GM12878 (cell line): Measurements from ENCODE around the gene GRXCR2. TPM values are rescaled to one million over a fixed set of nuclear protein-coding genes. Genes with fewer than 3 reads are reported as not detected.

Experiments used
- ATAC-seq: fragments of 200-7000 bp; cut with Tn5 transposase; 3 replicates; pipeline ENCODE4 v1.9.1; 2020; ENCODE audit warnings: mild to moderate bottlenecking, moderate library complexity
- BruUV-seq: library from RNA; stranded (reverse); fragments of 400-500 nt; replicated peaks from 2 replicates; lab custom pipeline; 2021; lab: Mats Ljungman, UMichigan
- CTCF ChIA-PET: fragments of 300-600 bp; sonication (Branson Sonifier 250); formaldehyde crosslinking; extraction: SDS; loops from one replicate; lab custom pipeline; 2021; ENCODE audit warnings: inconsistent platforms; lab: Yijun Ruan, JAX
- POLR2A ChIA-PET: fragments of 350-600 bp; formaldehyde crosslinking; extraction: SDS; loops from one replicate; lab custom pipeline; 2021; ENCODE audit warnings: inconsistent platforms; lab: Charles Lee
- RAD21 ChIA-PET: fragments of 300-600 bp; sonication (Branson Sonifier 250); formaldehyde crosslinking; loops from one replicate; lab custom pipeline; 2023; ENCODE audit warnings: antibody characterized with exemption; ENCODE audit not compliant: unreplicated experiment; lab: Charles Lee
- SMC1A ChIA-PET: fragments of 300-600 bp; sonication (Branson Sonifier 250); formaldehyde crosslinking; loops from one replicate; lab custom pipeline; 2023; ENCODE audit not compliant: unreplicated experiment, uncharacterized antibody; lab: Charles Lee
- DNase-seq: peaks from one replicate; pipeline ENCODE4 v3.0.0-alpha.2; 2011; ENCODE audit warnings: low read depth, low spot score
- FAIRE-seq: peaks from 3 replicates; lab custom pipeline; 2011; peaks lifted over from hg19 to GRCh38; lab: Jason Lieb, UNC
- H2AFZ ChIP-seq: 2 replicates; pipeline ENCODE4 v1.6.0; 2011; ENCODE audit warnings: low read depth, low read length, control low read depth; ENCODE audit not compliant: control insufficient read depth
- H3K27ac ChIP-seq: 2 replicates; pipeline ENCODE4 v1.5.1; 2011; ENCODE audit warnings: control low read depth; ENCODE audit not compliant: control insufficient read depth, insufficient read depth
- H3K27me3 ChIP-seq, 2 experiments: replicated peaks in 1 of 2; 2 replicates each; pipeline versions ENCODE4 v1.6.0 to v1.6.1; 2011; ENCODE audit warnings: low read length in 1 of 2; ENCODE audit not compliant: control insufficient read depth in 2 of 2, insufficient read depth in 2 of 2
- H3K36me3 ChIP-seq, 2 experiments: 2 replicates each; pipeline ENCODE4 v1.5.1; 2011; ENCODE audit warnings: low read length in 1 of 2; ENCODE audit not compliant: control insufficient read depth in 2 of 2, insufficient read depth in 2 of 2
- H3K4me1 ChIP-seq: 2 replicates; pipeline ENCODE4 v1.6.1; 2011; ENCODE audit warnings: mild to moderate bottlenecking, low read length, moderate library complexity, mixed read lengths; ENCODE audit not compliant: control insufficient read depth, insufficient read depth
- H3K4me2 ChIP-seq: 2 replicates; pipeline ENCODE4 v1.6.0; 2011; ENCODE audit warnings: control low read depth; ENCODE audit not compliant: control insufficient read depth, insufficient read depth
- H3K4me3 ChIP-seq: fragments of 200-600 bp; sonication (generic); 2 replicates; pipeline ENCODE4 v1.5.1; 2016
- H3K79me2 ChIP-seq: 2 replicates; pipeline ENCODE4 v1.6.0; 2011; ENCODE audit warnings: low read length; ENCODE audit not compliant: control insufficient read depth, insufficient read depth
- H3K9ac ChIP-seq: 2 replicates; pipeline ENCODE4 v1.8.0; 2011; ENCODE audit warnings: low read length, control low read depth, mixed read lengths; ENCODE audit not compliant: control insufficient read depth, insufficient read depth
- H3K9me3 ChIP-seq: replicated peaks from 3 replicates; pipeline ENCODE4 v1.5.1; 2011; ENCODE audit warnings: mild to moderate bottlenecking, low read length; ENCODE audit not compliant: control insufficient read depth, insufficient read depth
- H4K20me1 ChIP-seq: 2 replicates; pipeline ENCODE4 v1.6.0; 2011; ENCODE audit not compliant: control insufficient read depth, insufficient read depth
- CEBPB ChIP-seq, 2 experiments: fragments of 150-350 bp in 1 of 2; IDR thresholded peaks; 2 replicates each; pipeline ENCODE4 v1.6.1; 2012 to 2014; ENCODE audit warnings: low read depth in 2 of 2, low read length in 2 of 2, borderline replicate concordance in 1 of 2, inconsistent platforms in 1 of 2
- IRF4 ChIP-seq: IDR thresholded peaks from 2 replicates; pipeline ENCODE4 v1.6.1; 2011; ENCODE audit warnings: low read depth, low read length
- NFIC ChIP-seq: IDR thresholded peaks from 2 replicates; pipeline ENCODE4 v1.6.1; 2012; ENCODE audit warnings: low read depth, mild to moderate bottlenecking, inconsistent platforms, low read length, moderate library complexity
- NRF1 ChIP-seq: conservative IDR thresholded peaks from 2 replicates; pipeline ENCODE4 v1.6.1; 2011; ENCODE audit warnings: mild to moderate bottlenecking, low read depth, low read length, improper control_type of control experiment
- POU2F2 ChIP-seq: IDR thresholded peaks from 3 replicates; pipeline ENCODE4 v1.6.1; 2011; ENCODE audit warnings: low read depth, mild to moderate bottlenecking, low read length, borderline replicate concordance
- RAD21 ChIP-seq: IDR thresholded peaks from 2 replicates; pipeline ENCODE4 v1.6.1; 2011; ENCODE audit warnings: mild to moderate bottlenecking, low read depth, low read length, moderate library complexity; ENCODE audit not compliant: insufficient read depth
- SMC3 ChIP-seq: IDR thresholded peaks from 2 replicates; pipeline ENCODE4 v1.6.1; 2011; ENCODE audit warnings: low read length, improper control_type of control experiment, borderline replicate concordance
- YY1 ChIP-seq: IDR thresholded peaks from 2 replicates; pipeline ENCODE4 v1.6.1; 2011; ENCODE audit warnings: low read depth, mild to moderate bottlenecking, low read length
- WGBS: methylation state at CpG from one replicate; pipeline ENCODE4 v1.1.6; 2016; ENCODE audit warnings: low lambda C conversion rate; ENCODE audit not compliant: insufficient replicate concordance, insufficient coverage; ENCODE audit errors: missing lambda C conversion rate; 5-methylcytosine and 5-hydroxymethylcytosine counted together
- in situ Hi-C: fragments of 300-500 bp; cut with MboI; formaldehyde crosslinking; loops from 9 replicates; pipeline ENCODE4 v1.14.3; 2018; ENCODE audit warnings: mixed read lengths
- intact Hi-C: fragments of 100-400 bp; cut with micrococcal nuclease; formaldehyde crosslinking; loops from one replicate; pipeline ENCODE4 v1.14.2; 2022; ENCODE audit not compliant: unreplicated experiment
- polyA plus RNA-seq, 11 experiments: library from polyadenylated mRNA; depleted of rRNA in 4 of 11; unstranded in 6 of 11; stranded (reverse) in 5 of 11; fragments of >200 nt; fragmentation: Nextera tagmentation in 4 of 11; fragmentation: Illumina TruSeq in 1 of 11; extraction: Ambion mirVana in 4 of 11; extraction: Trizol in 1 of 11; gene quantifications; 1 replicate in 1 of 11; 2 replicates in 10 of 11; pipeline versions ENCODE4 v1.2.1 to v1.2.3, GENCODE V29; 2011 to 2016; ENCODE audit warnings: inconsistent platforms in 2 of 11, missing spikeins in 2 of 11, low read depth in 1 of 11
- total RNA-seq, 4 experiments: library from RNA; depleted of rRNA in 3 of 4; stranded (reverse); fragments of >200 nt in 3 of 4; fragmentation: Illumina TruSeq in 1 of 4; extraction: Trizol in 1 of 4; gene quantifications; 2 replicates each; pipeline versions ENCODE4 v1.2.1 to v1.2.3, GENCODE V29; 2013 to 2021
- TF ChIP-seq, protein P1 (sequence below), 3 experiments: IDR thresholded peaks in 2 of 3; conservative IDR thresholded peaks in 1 of 3; 2 replicates each; pipeline ENCODE4 v1.5.1; 2011; ENCODE audit warnings: low read depth in 3 of 3, low read length in 3 of 3, mild to moderate bottlenecking in 3 of 3, control low read depth in 2 of 3, moderate library complexity in 2 of 3, inconsistent platforms in 1 of 3, mixed read lengths in 1 of 3; ENCODE audit not compliant: control insufficient read depth in 2 of 3, insufficient read depth in 1 of 3; ENCODE audit errors: extremely low read depth in 1 of 3

GRXCR2 gene
- total and polyA plus RNA-seq, 10 of the 15 experiments (the other 5 are each of a cell fraction or from before 2014, with no cell fraction given): not detected

- H3K4me2 ChIP-seq: no peak overlapping the region
- no peaks in the 10 kb centered on the region for H3K79me2 ChIP-seq
- H3K4me1 ChIP-seq: no peaks in the 10 kb centered on the region
- H3K27me3 ChIP-seq: no peaks in the 10 kb centered on the region
- no peak overlapping the region for H3K9ac ChIP-seq
- intact Hi-C loops (loop anchor here (1.0 to 2.0 kb wide), 4 partner anchors 128 to 1622 kb away; no protein-coding TSS in a partner anchor), in situ Hi-C loops (loop anchor here (5.0 kb wide), 1 partner anchor 1623 kb away; no protein-coding TSS in a partner anchor)
- H3K36me3 ChIP-seq: no peaks in the 10 kb centered on the region
- no peak overlapping the region for H3K27ac ChIP-seq
- H3K9me3 ChIP-seq: no peaks in the 10 kb centered on the region
- ChIA-PET POLR2A (no interaction called here), SMC1A (interaction anchor here (1.1 to 2.6 kb wide), 5 partner anchors 37 to 1622 kb away, joined by 3 to 12 read pairs (median 4); no protein-coding TSS in a partner anchor), RAD21 (interaction anchor here (0.9 to 1.6 kb wide), 4 partner anchors 128 to 1619 kb away, joined by 3 to 5 read pairs (median 5); no protein-coding TSS in a partner anchor), CTCF (interaction anchor here (0.7 to 5.5 kb wide), 15 partner anchors 8 to 1621 kb away, joined by 3 to 45 read pairs (median 4); partner anchors contain the start of gene PRELID2)
- no TSS peak for BruUV-seq
- no peak overlapping the region for H3K4me3 ChIP-seq
- DNase-seq: no peak
- peak; percentile 54 for FAIRE-seq
- TF ChIP-seq RAD21: peak; percentile 65
- no peak for TF ChIP-seq NRF1
- no peak for TF ChIP-seq IRF4
- no peak for TF ChIP-seq NFIC
- TF ChIP-seq SMC3: peak; percentile 55; the same call in 1 of the 2 replicates
- peak; percentile 48; the same call in 1 of the 2 replicates for TF ChIP-seq YY1
- no peak for TF ChIP-seq CEBPB (IDR thresholded peaks at IDR 0.05; ENCODE audit: borderline replicate concordance in 1 of 2, low read depth in 2 of 2, low read length in 2 of 2)
- TF ChIP-seq, protein P1, sequence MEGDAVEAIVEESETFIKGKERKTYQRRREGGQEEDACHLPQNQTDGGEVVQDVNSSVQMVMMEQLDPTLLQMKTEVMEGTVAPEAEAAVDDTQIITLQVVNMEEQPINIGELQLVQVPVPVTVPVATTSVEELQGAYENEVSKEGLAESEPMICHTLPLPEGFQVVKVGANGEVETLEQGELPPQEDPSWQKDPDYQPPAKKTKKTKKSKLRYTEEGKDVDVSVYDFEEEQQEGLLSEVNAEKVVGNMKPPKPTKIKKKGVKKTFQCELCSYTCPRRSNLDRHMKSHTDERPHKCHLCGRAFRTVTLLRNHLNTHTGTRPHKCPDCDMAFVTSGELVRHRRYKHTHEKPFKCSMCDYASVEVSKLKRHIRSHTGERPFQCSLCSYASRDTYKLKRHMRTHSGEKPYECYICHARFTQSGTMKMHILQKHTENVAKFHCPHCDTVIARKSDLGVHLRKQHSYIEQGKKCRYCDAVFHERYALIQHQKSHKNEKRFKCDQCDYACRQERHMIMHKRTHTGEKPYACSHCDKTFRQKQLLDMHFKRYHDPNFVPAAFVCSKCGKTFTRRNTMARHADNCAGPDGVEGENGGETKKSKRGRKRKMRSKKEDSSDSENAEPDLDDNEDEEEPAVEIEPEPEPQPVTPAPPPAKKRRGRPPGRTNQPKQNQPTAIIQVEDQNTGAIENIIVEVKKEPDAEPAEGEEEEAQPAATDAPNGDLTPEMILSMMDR (IDR thresholded peaks at IDR 0.05 in 2 of 3, conservative IDR thresholded peaks at IDR 0.05 in 1 of 3; ENCODE audit: control insufficient read depth in 2 of 3, extremely low read depth in 1 of 3, insufficient read depth in 1 of 3, low read depth in 3 of 3, low read length in 3 of 3): peak; percentile 61 to 73 (median 70)
- peak; percentile 52; the same call in 1 of the 3 replicates for TF ChIP-seq POU2F2
- ATAC-seq: peak; percentile 82
- H2AFZ ChIP-seq: no peak overlapping the region
- no peaks in the 10 kb centered on the region for H4K20me1 ChIP-seq
- 65% methylated on average over 3 of the region's 3 CpGs for WGBS
Observed at GRCh38 chr5:145825751-145826180, 47.0 kb downstream of the GRXCR2 start.
